Fibroblast of lung (primary cell): ENCODE data around the gene KCNJ6. TPM values are rescaled to one million over a fixed set of nuclear protein-coding genes. Genes with fewer than 3 reads are reported as not detected.

Experiments
- DNase-seq, 2 donors: peaks; one replicate each; pipeline versions ENCODE4 v3.0.0 to v3.0.0-alpha.2; 2010; ENCODE audit warnings: low read depth in 2 of 2
- H2AFZ ChIP-seq: 2 replicates; pipeline ENCODE4 v1.5.1; 2012; ENCODE audit warnings: low read length, control low read depth, inconsistent platforms
- H3K27ac ChIP-seq: 2 replicates; pipeline ENCODE4 v1.5.1; 2011; ENCODE audit warnings: low read length, control low read depth; ENCODE audit not compliant: insufficient read depth
- H3K27me3 ChIP-seq: 2 replicates; pipeline ENCODE4 v1.5.1; 2011; ENCODE audit warnings: mild to moderate bottlenecking, low read length; ENCODE audit not compliant: control insufficient read depth, insufficient read depth
- H3K36me3 ChIP-seq: 2 replicates; pipeline ENCODE4 v1.5.1; 2011; ENCODE audit warnings: low read length; ENCODE audit not compliant: control insufficient read depth, insufficient read depth
- H3K4me1 ChIP-seq: 2 replicates; pipeline ENCODE4 v1.5.1; 2011; ENCODE audit warnings: low read length; ENCODE audit not compliant: control insufficient read depth, insufficient read depth; ENCODE audit errors: extremely low read depth
- H3K4me2 ChIP-seq: 2 replicates; pipeline ENCODE4 v1.5.1; 2011; ENCODE audit warnings: low read length, control low read depth; ENCODE audit not compliant: insufficient read depth; ENCODE audit errors: extremely low read depth
- H3K4me3 ChIP-seq, 4 experiments: fragments of 200-600 bp in 1 of 4; sonication (generic) in 1 of 4; replicated peaks in 1 of 4; 2 replicates each; pipeline ENCODE4 v1.5.1; 2011 to 2016; ENCODE audit warnings: low read length in 4 of 4, low read depth in 3 of 4, mild to moderate bottlenecking in 3 of 4, control low read depth in 2 of 4, inconsistent platforms in 1 of 4, mixed read lengths in 1 of 4; ENCODE audit not compliant: insufficient read depth in 1 of 4; ENCODE audit errors: control extremely low read depth in 1 of 4
- H3K79me2 ChIP-seq: 2 replicates; pipeline ENCODE4 v1.5.1; 2012; ENCODE audit warnings: mild to moderate bottlenecking, low read length, inconsistent platforms; ENCODE audit not compliant: control insufficient read depth, insufficient read depth
- H3K9ac ChIP-seq: 2 replicates; pipeline ENCODE4 v1.5.1; 2011; ENCODE audit warnings: mild to moderate bottlenecking, low read length, control low read depth; ENCODE audit not compliant: insufficient read depth
- H3K9me3 ChIP-seq: 2 replicates; pipeline ENCODE4 v1.5.1; 2012; ENCODE audit warnings: low read depth, low read length; ENCODE audit not compliant: control insufficient read depth, insufficient read depth
- H4K20me1 ChIP-seq: 2 replicates; pipeline ENCODE4 v1.5.1; 2011; ENCODE audit warnings: low read length; ENCODE audit not compliant: control insufficient read depth, insufficient read depth; ENCODE audit errors: extremely low read depth
- EZH2 ChIP-seq: IDR thresholded peaks from 2 replicates; pipeline ENCODE4 v1.5.1; 2012; ENCODE audit warnings: low read length, control low read depth, mild to moderate bottlenecking; ENCODE audit errors: missing control alignments
- polyA plus RNA-seq, 2 donors: library from polyadenylated mRNA; depleted of rRNA in 1 of 2; stranded (reverse) in 1 of 2; unstranded in 1 of 2; fragments of >200 nt; gene quantifications; 2 replicates each; pipeline ENCODE4 v1.2.1, GENCODE V29; 2011 to 2012; ENCODE audit warnings: missing spikeins in 1 of 2
- total RNA-seq: library from RNA; depleted of rRNA; stranded (reverse); fragments of >200 nt; gene quantifications from 2 replicates; pipeline ENCODE4 v1.2.1, GENCODE V29; 2014
- TF ChIP-seq, protein P1 (sequence below), 2 donors: IDR thresholded peaks in 1 of 2; conservative IDR thresholded peaks in 1 of 2; 1 replicate in 1 of 2; 2 replicates in 1 of 2; pipeline ENCODE4 v1.5.1; 2011 to 2012; ENCODE audit warnings: low read length in 2 of 2, control low read depth in 1 of 2, inconsistent platforms in 1 of 2, low read depth in 1 of 2, mild to moderate bottlenecking in 1 of 2

KCNJ6 gene
- total and polyA plus RNA-seq, 2 donors (not counting 1 experiment from before 2014, with no cell fraction given), result under 0.01 to 7.6 TPM

GRCh38 chr21:37574751-37575150, 341.5 kb downstream of the KCNJ6 start:
- H3K79me2 ChIP-seq, result no peaks in the 10 kb centered on the region
- H3K36me3 ChIP-seq, result no peaks in the 10 kb centered on the region
- no peak for TF ChIP-seq EZH2
- TF ChIP-seq, protein P1, sequence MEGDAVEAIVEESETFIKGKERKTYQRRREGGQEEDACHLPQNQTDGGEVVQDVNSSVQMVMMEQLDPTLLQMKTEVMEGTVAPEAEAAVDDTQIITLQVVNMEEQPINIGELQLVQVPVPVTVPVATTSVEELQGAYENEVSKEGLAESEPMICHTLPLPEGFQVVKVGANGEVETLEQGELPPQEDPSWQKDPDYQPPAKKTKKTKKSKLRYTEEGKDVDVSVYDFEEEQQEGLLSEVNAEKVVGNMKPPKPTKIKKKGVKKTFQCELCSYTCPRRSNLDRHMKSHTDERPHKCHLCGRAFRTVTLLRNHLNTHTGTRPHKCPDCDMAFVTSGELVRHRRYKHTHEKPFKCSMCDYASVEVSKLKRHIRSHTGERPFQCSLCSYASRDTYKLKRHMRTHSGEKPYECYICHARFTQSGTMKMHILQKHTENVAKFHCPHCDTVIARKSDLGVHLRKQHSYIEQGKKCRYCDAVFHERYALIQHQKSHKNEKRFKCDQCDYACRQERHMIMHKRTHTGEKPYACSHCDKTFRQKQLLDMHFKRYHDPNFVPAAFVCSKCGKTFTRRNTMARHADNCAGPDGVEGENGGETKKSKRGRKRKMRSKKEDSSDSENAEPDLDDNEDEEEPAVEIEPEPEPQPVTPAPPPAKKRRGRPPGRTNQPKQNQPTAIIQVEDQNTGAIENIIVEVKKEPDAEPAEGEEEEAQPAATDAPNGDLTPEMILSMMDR (conservative IDR thresholded peaks at IDR 0.05 in 1 of 2, IDR thresholded peaks at IDR 0.05 in 1 of 2; ENCODE audit: low read depth in 1 of 2, low read length in 2 of 2), result no peak
- DNase-seq, result no peak
- no peaks in the 10 kb centered on the region for H3K27me3 ChIP-seq
- no peaks in the 10 kb centered on the region for H4K20me1 ChIP-seq
- no peaks in the 10 kb centered on the region for H3K9me3 ChIP-seq
- no peak overlapping the region for H3K4me3 ChIP-seq
- no peak overlapping the region for H2AFZ ChIP-seq
- H3K4me1 ChIP-seq, result no peaks in the 10 kb centered on the region
- H3K27ac ChIP-seq, result no peak overlapping the region
- H3K9ac ChIP-seq, result no peak overlapping the region
- no peak overlapping the region for H3K4me2 ChIP-seq

GRCh38 chr21:37574316-37574715, 341.9 kb downstream of the KCNJ6 start:
- Histone ChIP-seq H3K79me2 (no peaks in the 10 kb centered on the region), H3K27me3 (peaks cover under 1% of the 10 kb centered on the region), H3K4me2 (no peak overlapping the region), H3K9me3 (no peaks in the 10 kb centered on the region), H3K9ac (no peak overlapping the region), H3K4me3 (no peak overlapping the region), H4K20me1 (no peaks in the 10 kb centered on the region), H3K4me1 (no peaks in the 10 kb centered on the region), H3K27ac (no peak overlapping the region), H2AFZ (no peak overlapping the region), H3K36me3 (no peaks in the 10 kb centered on the region)
- DNase-seq, result no peak
- TF ChIP-seq, protein P1 (conservative IDR thresholded peaks at IDR 0.05 in 1 of 2, IDR thresholded peaks at IDR 0.05 in 1 of 2; ENCODE audit: low read depth in 1 of 2, low read length in 2 of 2), result no peak
- no peak for TF ChIP-seq EZH2

DNA sequence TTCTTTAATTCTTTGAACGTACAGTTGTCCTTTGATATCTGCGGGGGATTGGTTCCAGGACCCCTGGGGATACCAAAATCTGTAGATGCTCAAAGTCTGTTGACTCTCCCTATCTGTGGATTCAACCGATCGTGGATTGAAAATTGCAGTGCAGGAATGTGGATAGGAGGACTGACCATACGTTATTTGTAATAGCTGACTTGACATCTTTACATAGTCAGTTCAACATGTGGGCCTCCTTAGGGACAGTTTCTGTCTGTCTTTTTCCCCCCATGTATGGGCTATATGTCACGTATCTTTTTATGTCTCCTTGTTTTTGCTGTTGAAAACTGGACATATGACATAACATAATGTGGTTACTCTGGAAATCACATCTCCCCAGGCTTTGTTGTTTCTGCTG, 344.8 kb downstream of the KCNJ6 start:
- Histone ChIP-seq H3K36me3 (no peaks in the 10 kb centered on the region), H3K4me3 (no peak overlapping the region), H3K79me2 (no peaks in the 10 kb centered on the region), H3K9ac (no peak overlapping the region), H3K27me3 (peaks cover 2% of the 10 kb centered on the region), H3K9me3 (no peaks in the 10 kb centered on the region), H4K20me1 (no peaks in the 10 kb centered on the region), H2AFZ (no peak overlapping the region), H3K27ac (no peak overlapping the region), H3K4me1 (no peaks in the 10 kb centered on the region), H3K4me2 (no peak overlapping the region)
- no peak for TF ChIP-seq EZH2
- TF ChIP-seq, protein P1 (conservative IDR thresholded peaks at IDR 0.05 in 1 of 2, IDR thresholded peaks at IDR 0.05 in 1 of 2; ENCODE audit: low read depth in 1 of 2, low read length in 2 of 2), result no peak
- DNase-seq, result no peak
